ENCODE results near the gene NQO1. TPM values are rescaled to one million over a fixed set of nuclear protein-coding genes. Genes with fewer than 3 reads are reported as not detected.

NQO1 gene
- polyA plus RNA-seq, 1 donor (not counting 4 experiments of a cell fraction or from before 2014, with no cell fraction given), result 166 TPM

DNA sequence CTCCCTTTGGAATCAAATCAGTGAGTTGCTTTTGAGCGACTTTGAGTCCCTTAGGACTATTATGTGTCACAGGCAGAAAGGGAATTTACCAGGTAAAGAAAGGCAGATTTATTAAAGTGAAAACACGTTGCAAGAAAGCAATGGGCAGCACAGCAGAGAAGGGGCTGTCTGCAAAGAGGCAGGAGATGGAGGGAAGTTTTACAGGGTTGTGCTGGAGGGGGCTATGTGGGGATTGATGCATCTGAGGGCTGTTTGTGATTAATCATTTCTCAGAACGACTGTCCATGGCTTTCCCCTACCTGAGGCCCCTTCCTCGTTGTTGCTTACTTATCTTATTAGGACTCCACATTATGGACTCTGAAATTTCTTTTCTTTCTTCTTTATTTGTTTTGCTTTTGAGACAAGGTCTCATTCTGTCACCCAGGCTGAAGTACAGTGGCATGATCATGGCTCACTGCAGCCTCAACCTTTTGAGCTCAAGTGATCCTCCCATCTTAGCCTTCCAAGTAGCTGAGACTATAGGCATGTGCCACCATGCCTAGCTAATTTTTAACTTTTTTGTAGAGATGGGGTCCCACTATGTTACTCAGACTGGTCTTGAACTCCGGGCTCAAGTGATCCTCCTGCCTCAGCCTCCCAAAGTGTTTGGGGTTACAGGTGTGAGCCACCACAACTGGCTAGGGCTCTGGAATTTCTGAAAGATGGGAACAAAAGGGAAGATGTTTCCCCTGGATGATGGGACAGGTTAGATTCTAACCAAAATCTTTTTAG, 41.3 kb upstream of the NQO1 start:
- Histone ChIP-seq H3K9me1 (ENCODE audit: control insufficient read depth, extremely low read depth, insufficient read depth, low read length) (no peaks in the 10 kb centered on the region), H3K36me3 (ENCODE audit: control insufficient read depth in 2 of 2, extremely low read depth in 1 of 2, insufficient read depth in 2 of 2, low read length in 2 of 2) (no peaks in the 10 kb centered on the region), H2AFZ (ENCODE audit: control insufficient read depth, low read length) (no peak overlapping the region), H3K4me3 (ENCODE audit: control insufficient read depth in 2 of 3, extremely low read depth in 1 of 3, insufficient read depth in 2 of 3, low read depth in 1 of 3, low read length in 3 of 3) (no peak overlapping the region), H3K9me3 (ENCODE audit: control insufficient read depth, low read depth, low read length) (no peaks in the 10 kb centered on the region), H3K79me2 (ENCODE audit: control insufficient read depth, insufficient read depth, low read length) (peaks cover 62% of the 10 kb centered on the region), H3K27me3 (ENCODE audit: control insufficient read depth, extremely low read depth, insufficient read depth, low read length) (no peaks in the 10 kb centered on the region), H4K20me1 (ENCODE audit: control insufficient read depth, extremely low read depth, insufficient read depth, low read length) (no peaks in the 10 kb centered on the region), H3K27ac (ENCODE audit: control insufficient read depth, insufficient read depth, low read length) (no peak overlapping the region), H3K4me2 (ENCODE audit: control insufficient read depth, extremely low read depth, insufficient read depth, low read depth, low read length) (no peak overlapping the region), H3K9ac (ENCODE audit: control insufficient read depth, extremely low read depth, insufficient read depth, low read length) (no peak overlapping the region), H3K4me1 (ENCODE audit: control insufficient read depth, extremely low read depth, insufficient read depth, low read length) (peaks cover 7% of the 10 kb centered on the region)
- DNase-seq (ENCODE audit: low read depth, low spot score), result no peak
- dilution Hi-C loops (cut with MboI; ENCODE audit: extremely low pct_ligation_motif_present, low sequenced_read_pairs), result no loop called here
- no peak for TF ChIP-seq EZH2 (IDR thresholded peaks at IDR 0.05; ENCODE audit: low read length)
- TF ChIP-seq, protein P1, sequence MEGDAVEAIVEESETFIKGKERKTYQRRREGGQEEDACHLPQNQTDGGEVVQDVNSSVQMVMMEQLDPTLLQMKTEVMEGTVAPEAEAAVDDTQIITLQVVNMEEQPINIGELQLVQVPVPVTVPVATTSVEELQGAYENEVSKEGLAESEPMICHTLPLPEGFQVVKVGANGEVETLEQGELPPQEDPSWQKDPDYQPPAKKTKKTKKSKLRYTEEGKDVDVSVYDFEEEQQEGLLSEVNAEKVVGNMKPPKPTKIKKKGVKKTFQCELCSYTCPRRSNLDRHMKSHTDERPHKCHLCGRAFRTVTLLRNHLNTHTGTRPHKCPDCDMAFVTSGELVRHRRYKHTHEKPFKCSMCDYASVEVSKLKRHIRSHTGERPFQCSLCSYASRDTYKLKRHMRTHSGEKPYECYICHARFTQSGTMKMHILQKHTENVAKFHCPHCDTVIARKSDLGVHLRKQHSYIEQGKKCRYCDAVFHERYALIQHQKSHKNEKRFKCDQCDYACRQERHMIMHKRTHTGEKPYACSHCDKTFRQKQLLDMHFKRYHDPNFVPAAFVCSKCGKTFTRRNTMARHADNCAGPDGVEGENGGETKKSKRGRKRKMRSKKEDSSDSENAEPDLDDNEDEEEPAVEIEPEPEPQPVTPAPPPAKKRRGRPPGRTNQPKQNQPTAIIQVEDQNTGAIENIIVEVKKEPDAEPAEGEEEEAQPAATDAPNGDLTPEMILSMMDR (optimal IDR thresholded peaks at IDR 0.05 in 1 of 3, IDR thresholded peaks at IDR 0.05 in 1 of 3, conservative IDR thresholded peaks at IDR 0.05 in 1 of 3; ENCODE audit: extremely low read depth in 1 of 3, insufficient read depth in 2 of 3, low read length in 3 of 3), result no peak
- FAIRE-seq, result no peak

DNA sequence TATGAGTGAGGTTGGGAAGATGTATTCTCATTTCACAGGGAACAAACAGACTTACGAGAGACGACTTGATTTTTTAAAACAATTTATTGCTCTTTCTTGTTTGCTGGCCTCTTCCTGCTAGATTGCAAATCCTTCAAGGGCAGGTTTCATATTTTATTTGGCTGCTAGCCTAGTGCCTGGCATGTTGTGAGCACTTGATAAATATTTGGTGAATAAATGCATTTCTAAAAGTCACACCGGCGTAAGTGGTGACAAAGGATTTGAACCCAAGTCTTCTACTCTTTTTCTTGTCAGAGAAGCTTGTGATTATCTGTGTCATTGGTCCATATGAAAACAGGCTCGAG, 37.2 kb upstream of the NQO1 start:
- Histone ChIP-seq H3K9ac (ENCODE audit: control insufficient read depth, extremely low read depth, insufficient read depth, low read length) (peak overlapping the region; percentile 89), H3K79me2 (ENCODE audit: control insufficient read depth, insufficient read depth, low read length) (peaks cover 51% of the 10 kb centered on the region), H3K9me1 (ENCODE audit: control insufficient read depth, extremely low read depth, insufficient read depth, low read length) (no peaks in the 10 kb centered on the region), H3K4me3 (ENCODE audit: control insufficient read depth in 2 of 3, extremely low read depth in 1 of 3, insufficient read depth in 2 of 3, low read depth in 1 of 3, low read length in 3 of 3) (peak overlapping the region in 2 of 3 experiments; percentile 83 to 99), H4K20me1 (ENCODE audit: control insufficient read depth, extremely low read depth, insufficient read depth, low read length) (no peaks in the 10 kb centered on the region), H3K27me3 (ENCODE audit: control insufficient read depth, extremely low read depth, insufficient read depth, low read length) (no peaks in the 10 kb centered on the region), H3K4me2 (ENCODE audit: control insufficient read depth, extremely low read depth, insufficient read depth, low read depth, low read length) (peak overlapping the region; percentile 99), H3K9me3 (ENCODE audit: control insufficient read depth, low read depth, low read length) (no peaks in the 10 kb centered on the region), H2AFZ (ENCODE audit: control insufficient read depth, low read length) (no peak overlapping the region), H3K36me3 (ENCODE audit: control insufficient read depth in 2 of 2, extremely low read depth in 1 of 2, insufficient read depth in 2 of 2, low read length in 2 of 2) (no peaks in the 10 kb centered on the region), H3K27ac (ENCODE audit: control insufficient read depth, insufficient read depth, low read length) (no peak overlapping the region), H3K4me1 (ENCODE audit: control insufficient read depth, extremely low read depth, insufficient read depth, low read length) (peaks cover 15% of the 10 kb centered on the region)
- DNase-seq (ENCODE audit: low read depth, low spot score), result no peak
- dilution Hi-C loops (cut with MboI; ENCODE audit: extremely low pct_ligation_motif_present, low sequenced_read_pairs), result no loop called here
- FAIRE-seq, result no peak
- no peak for TF ChIP-seq EZH2 (IDR thresholded peaks at IDR 0.05; ENCODE audit: low read length)
- TF ChIP-seq, protein P1 (optimal IDR thresholded peaks at IDR 0.05 in 1 of 3, IDR thresholded peaks at IDR 0.05 in 1 of 3, conservative IDR thresholded peaks at IDR 0.05 in 1 of 3; ENCODE audit: extremely low read depth in 1 of 3, insufficient read depth in 2 of 3, low read length in 3 of 3), result no peak
